ENCODE data around the gene DOCK10. TPM values are rescaled to one million over a fixed set of nuclear protein-coding genes. Genes with fewer than 3 reads are reported as not detected.
A peak's percentile ranks its signal among the peaks of the same experiment; 100 is the strongest.

Gene DOCK10
- total RNA-seq, 2 experiments from 2014 or later: 191 to 198 TPM

- Mint-ChIP-seq H3K4me1 (ENCODE audit: low read depth) (peaks cover 68% of the 10 kb centered on the region), H3K4me3 (peak overlapping the region; percentile 0), H3K27ac (peak overlapping the region; percentile 82), H3K9me3 (no peaks in the 10 kb centered on the region), H3K27me3 (no peaks in the 10 kb centered on the region), H3K36me3 (ENCODE audit: low read depth) (peaks cover 22% of the 10 kb centered on the region)
- POLR2A ChIA-PET: interaction anchor here (0.6 to 1.3 kb wide), 4 partner anchors 10 to 29 kb away, joined by 3 read pairs; no protein-coding TSS in a partner anchor
- no peak for TF ChIP-seq CTCF (IDR thresholded peaks at IDR 0.05)
- no peak for DNase-seq
- ATAC-seq: peak; percentile 63
- intact Hi-C loops (cut with micrococcal nuclease): loop anchor here (2.0 kb wide), 1 partner anchor 16 kb away; no protein-coding TSS in a partner anchor
- CTCF ChIA-PET: interaction anchor here (1.3 to 2.3 kb wide), 3 partner anchors 9 to 34 kb away, joined by 4 to 9 read pairs (median 7); no protein-coding TSS in a partner anchor
Measured at GRCh38 chr2:224969095-224969494, 73.2 kb downstream of the DOCK10 start.

GRCh38 chr2:224968051-224968450 is 74.2 kb downstream of the DOCK10 start:
- Mint-ChIP-seq H3K9me3 (no peaks in the 10 kb centered on the region), H3K36me3 (ENCODE audit: low read depth) (peaks cover 24% of the 10 kb centered on the region), H3K4me3 (no peak overlapping the region), H3K27ac (peak overlapping the region; percentile 53), H3K27me3 (no peaks in the 10 kb centered on the region), H3K4me1 (ENCODE audit: low read depth) (peaks cover 59% of the 10 kb centered on the region)
- intact Hi-C loops (cut with micrococcal nuclease): loop anchor here (2.0 kb wide), 1 partner anchor 15 kb away; no protein-coding TSS in a partner anchor
- ChIA-PET POLR2A (interaction anchor here (0.8 to 1.4 kb wide), 3 partner anchors 9 to 28 kb away, joined by 3 to 6 read pairs (median 3); no protein-coding TSS in a partner anchor), CTCF (interaction anchor here (0.9 to 2.3 kb wide), 4 partner anchors 8 to 35 kb away, joined by 3 to 9 read pairs (median 6); no protein-coding TSS in a partner anchor)
- no peak for TF ChIP-seq CTCF (IDR thresholded peaks at IDR 0.05)
- ATAC-seq (no peak), DNase-seq (no peak)

GRCh38 chr2:224966613-224967012 is 75.7 kb downstream of the DOCK10 start:
- intact Hi-C loops (cut with micrococcal nuclease): no loop called here
- Mint-ChIP-seq H3K36me3 (ENCODE audit: low read depth) (peaks cover 35% of the 10 kb centered on the region), H3K9me3 (peaks cover 5% of the 10 kb centered on the region), H3K4me1 (ENCODE audit: low read depth) (peaks cover 64% of the 10 kb centered on the region), H3K27ac (no peak overlapping the region), H3K4me3 (no peak overlapping the region), H3K27me3 (no peaks in the 10 kb centered on the region)
- ATAC-seq: no peak
- DNase-seq: no peak
- POLR2A ChIA-PET: no interaction called here
- no peak for TF ChIP-seq CTCF (IDR thresholded peaks at IDR 0.05)
- CTCF ChIA-PET: no interaction called here

GRCh38 chr2:224959556-224959955 is 82.7 kb downstream of the DOCK10 start:
- Mint-ChIP-seq H3K36me3 (ENCODE audit: low read depth) (peaks cover 45% of the 10 kb centered on the region), H3K9me3 (peaks cover 6% of the 10 kb centered on the region)

More at GRCh38 chr2:224959556-224959955, 82.7 kb downstream of the DOCK10 start:
- H3K4me3 Mint-ChIP-seq: no peak overlapping the region
- TF ChIP-seq CTCF (IDR thresholded peaks at IDR 0.05): no peak
- ChIA-PET CTCF (interaction anchor here (1.6 to 2.3 kb wide), 2 partner anchors 9 to 10 kb away, joined by 6 to 9 read pairs; no protein-coding TSS in a partner anchor), POLR2A (interaction anchor here (0.6 to 1.3 kb wide), 4 partner anchors 12 to 55 kb away, joined by 3 to 4 read pairs (median 3); no protein-coding TSS in a partner anchor)
- no peak for DNase-seq
- H3K27me3 Mint-ChIP-seq: no peaks in the 10 kb centered on the region
- no peak overlapping the region for H3K27ac Mint-ChIP-seq
- H3K4me1 Mint-ChIP-seq (ENCODE audit: low read depth): peaks cover 74% of the 10 kb centered on the region
- ATAC-seq: no peak
- intact Hi-C loops (cut with micrococcal nuclease): no loop called here

Measured in activated CD8-positive, alpha-beta T cell treated with anti-CD3 and anti-CD28 coated beads for 36 hours (primary cell).